HG03439 (cell line): ENCODE measurements around the gene CALCR.
"Not testable (repeated sequence)": the region's sequence is repeated elsewhere in the genome, so short reads cannot be mapped to it uniquely, and the experiment has no call there.

ENCODE experiments used
- ATAC-seq: cut with Tn5 transposase; IDR thresholded peaks from one replicate; pipeline ENCODE4 v1.9.1; 2021; ENCODE audit warnings: mild to moderate bottlenecking, moderate library complexity; ENCODE audit not compliant: unreplicated experiment

CALCR gene

GRCh38 chr7:93574646-93575554 lies at the start of gene CALCR:
CALCR (minus strand) TSS chr7:93574724; CDS start chr7:93486981, 87,743 bp downstream.
- ATAC-seq: no peak

GRCh38 chr7:93623816-93624215 lies 49.3 kb upstream of the CALCR start:
- ATAC-seq: no peak

- no peak for ATAC-seq
These were observed 47.8 kb upstream of the CALCR start for GRCh38 chr7:93622036-93623033.

- no peak for ATAC-seq
These were observed 46.3 kb upstream of the CALCR start for GRCh38 chr7:93620864-93621263.

- ATAC-seq: no peak
These were observed 45.5 kb upstream of the CALCR start for GRCh38 chr7:93620057-93620456.

GRCh38 chr7:93601363-93601762 lies 26.8 kb upstream of the CALCR start:
- no peak for ATAC-seq

- no peak for ATAC-seq
These were observed 19.7 kb upstream of the CALCR start for GRCh38 chr7:93594250-93594649.

- no peak for ATAC-seq
These were observed 18.2 kb upstream of the CALCR start for GRCh38 chr7:93592588-93593266.

- not testable (repeated sequence) for ATAC-seq
These were observed 16.9 kb upstream of the CALCR start for GRCh38 chr7:93591224-93592050.

- ATAC-seq: not testable (repeated sequence)
These were observed 11.9 kb upstream of the CALCR start for GRCh38 chr7:93586479-93586865.

- ATAC-seq: not testable (repeated sequence)
These were observed 11.4 kb upstream of the CALCR start for GRCh38 chr7:93585694-93586478.

- no peak for ATAC-seq
These were observed 4.9 kb upstream of the CALCR start for GRCh38 chr7:93579431-93579830.

- no peak for ATAC-seq
These were observed 4.2 kb upstream of the CALCR start for GRCh38 chr7:93578762-93579161.

GRCh38 chr7:93575555-93576399 lies 1.3 kb upstream of the CALCR start:
- ATAC-seq: no peak

- no peak for ATAC-seq
These were observed 267 bp downstream of the CALCR start for GRCh38 chr7:93574269-93574645.

- no peak for ATAC-seq
These were observed 5.3 kb downstream of the CALCR start for GRCh38 chr7:93569189-93569588.

GRCh38 chr7:93566876-93567275 lies 7.6 kb downstream of the CALCR start:
- ATAC-seq: no peak

GRCh38 chr7:93563584-93563983 lies 10.9 kb downstream of the CALCR start:
- no peak for ATAC-seq
